Thyroid gland (tissue), 4 donors: Measurements from ENCODE around the gene MET. TPM values are rescaled to one million over a fixed set of nuclear protein-coding genes. Genes with fewer than 3 reads are reported as not detected.

Source experiments
- DNase-seq, 2 donors: peaks; one replicate each; pipeline ENCODE4 v3.0.0-alpha.2; 2019
- H3K27ac ChIP-seq, 3 donors: fragments of 200-600 bp; sonication (generic); 1 replicate in 2 of 3; 2 replicates in 1 of 3; pipeline ENCODE4 v1.5.1; 2016 to 2019; ENCODE audit warnings: mild to moderate bottlenecking in 1 of 3, moderate library complexity in 1 of 3
- H3K27me3 ChIP-seq: fragments of 200-600 bp; sonication (generic); one replicate; pipeline ENCODE4 v1.5.1; 2019
- H3K36me3 ChIP-seq, 2 donors: fragments of 200-600 bp; sonication (generic); one replicate each; pipeline ENCODE4 v1.5.1; 2016 to 2019
- H3K4me1 ChIP-seq, 2 donors: fragments of 200-600 bp; sonication (generic); one replicate each; pipeline ENCODE4 v1.5.1; 2017 to 2019
- H3K4me3 ChIP-seq, 3 donors: fragments of 200-600 bp; sonication (generic); replicated peaks in 1 of 3; 1 replicate in 2 of 3; 2 replicates in 1 of 3; pipeline ENCODE4 v1.5.1; 2016; ENCODE audit warnings: mild to moderate bottlenecking in 1 of 3
- H3K9me3 ChIP-seq: fragments of 200-600 bp; sonication (generic); one replicate; pipeline ENCODE4 v1.5.1; 2017
- POLR2A ChIP-seq, 2 donors: fragments of 450-650 bp; IDR thresholded peaks; one replicate each; pipeline ENCODE4 v1.6.1; 2017; ENCODE audit warnings: antibody characterized with exemption in 2 of 2, mild to moderate bottlenecking in 2 of 2, moderate library complexity in 1 of 2
- WGBS, 2 donors: methylation state at CpG; one replicate each; pipeline ENCODE4 v1.1.5; 2017; 5-methylcytosine and 5-hydroxymethylcytosine counted together
- intact Hi-C: fragments of 100-400 bp; cut with DNase I; formaldehyde crosslinking; loops from one replicate; pipeline ENCODE4 v1.15.1; 2023
- total RNA-seq, 4 donors: library from RNA; depleted of rRNA; stranded (reverse); fragments of >200 nt; gene quantifications; one replicate each; pipeline ENCODE4 v1.2.3, GENCODE V29; 2016
- TF ChIP-seq, protein P1 (sequence below), 6 experiments: fragments of 200-600 bp in 3 of 6; fragments of 450-650 bp in 3 of 6; sonication (generic) in 3 of 6; IDR thresholded peaks; one replicate each; pipeline ENCODE4 v1.5.1; 2016 to 2019; ENCODE audit warnings: antibody characterized with exemption in 6 of 6, mild to moderate bottlenecking in 2 of 6, inconsistent platforms in 1 of 6, moderate library complexity in 1 of 6

MET gene
- total RNA-seq, 4 donors from 2014 or later, result 41.5 to 59.6 (median 52.7) TPM

DNA sequence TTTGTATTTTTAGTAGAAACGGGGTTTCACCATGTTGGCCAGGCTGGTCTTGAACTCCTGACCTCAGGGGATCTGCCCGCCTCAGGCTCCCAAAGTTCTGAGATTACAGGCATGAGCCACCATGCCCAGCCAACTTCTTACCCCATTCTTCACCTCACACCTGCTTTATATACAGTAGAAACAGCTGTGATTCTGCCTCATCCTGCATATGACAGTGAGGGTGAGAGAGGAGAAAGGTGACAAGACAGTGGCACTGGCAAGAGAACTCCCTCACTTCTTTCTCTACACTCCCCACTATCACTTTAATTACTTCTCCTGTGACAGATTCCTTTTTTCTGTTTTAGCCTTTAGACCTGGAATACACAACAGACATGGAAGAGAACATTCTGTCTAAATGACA lies 128.6 kb downstream of the MET start:
- DNase-seq, result no peak
- no peak overlapping the region for H3K4me3 ChIP-seq
- H3K4me1 ChIP-seq, result peaks cover 3 to 13% of the 10 kb centered on the region in 2 donors
- no peaks in the 10 kb centered on the region for H3K9me3 ChIP-seq
- WGBS, 2 donors, result 90 to 93% methylated on average over 2 of the region's 2 CpGs
- no peak overlapping the region for H3K27ac ChIP-seq
- TF ChIP-seq POLR2A (IDR thresholded peaks at IDR 0.05), result no peak
- TF ChIP-seq, protein P1, sequence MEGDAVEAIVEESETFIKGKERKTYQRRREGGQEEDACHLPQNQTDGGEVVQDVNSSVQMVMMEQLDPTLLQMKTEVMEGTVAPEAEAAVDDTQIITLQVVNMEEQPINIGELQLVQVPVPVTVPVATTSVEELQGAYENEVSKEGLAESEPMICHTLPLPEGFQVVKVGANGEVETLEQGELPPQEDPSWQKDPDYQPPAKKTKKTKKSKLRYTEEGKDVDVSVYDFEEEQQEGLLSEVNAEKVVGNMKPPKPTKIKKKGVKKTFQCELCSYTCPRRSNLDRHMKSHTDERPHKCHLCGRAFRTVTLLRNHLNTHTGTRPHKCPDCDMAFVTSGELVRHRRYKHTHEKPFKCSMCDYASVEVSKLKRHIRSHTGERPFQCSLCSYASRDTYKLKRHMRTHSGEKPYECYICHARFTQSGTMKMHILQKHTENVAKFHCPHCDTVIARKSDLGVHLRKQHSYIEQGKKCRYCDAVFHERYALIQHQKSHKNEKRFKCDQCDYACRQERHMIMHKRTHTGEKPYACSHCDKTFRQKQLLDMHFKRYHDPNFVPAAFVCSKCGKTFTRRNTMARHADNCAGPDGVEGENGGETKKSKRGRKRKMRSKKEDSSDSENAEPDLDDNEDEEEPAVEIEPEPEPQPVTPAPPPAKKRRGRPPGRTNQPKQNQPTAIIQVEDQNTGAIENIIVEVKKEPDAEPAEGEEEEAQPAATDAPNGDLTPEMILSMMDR (IDR thresholded peaks at IDR 0.05), result no peak
- H3K36me3 ChIP-seq, result no peaks in the 10 kb centered on the region
- no peaks in the 10 kb centered on the region for H3K27me3 ChIP-seq
- intact Hi-C loops, result loop anchor here (10.0 kb wide), 1 partner anchor 626 kb away; no protein-coding TSS in a partner anchor

DNA sequence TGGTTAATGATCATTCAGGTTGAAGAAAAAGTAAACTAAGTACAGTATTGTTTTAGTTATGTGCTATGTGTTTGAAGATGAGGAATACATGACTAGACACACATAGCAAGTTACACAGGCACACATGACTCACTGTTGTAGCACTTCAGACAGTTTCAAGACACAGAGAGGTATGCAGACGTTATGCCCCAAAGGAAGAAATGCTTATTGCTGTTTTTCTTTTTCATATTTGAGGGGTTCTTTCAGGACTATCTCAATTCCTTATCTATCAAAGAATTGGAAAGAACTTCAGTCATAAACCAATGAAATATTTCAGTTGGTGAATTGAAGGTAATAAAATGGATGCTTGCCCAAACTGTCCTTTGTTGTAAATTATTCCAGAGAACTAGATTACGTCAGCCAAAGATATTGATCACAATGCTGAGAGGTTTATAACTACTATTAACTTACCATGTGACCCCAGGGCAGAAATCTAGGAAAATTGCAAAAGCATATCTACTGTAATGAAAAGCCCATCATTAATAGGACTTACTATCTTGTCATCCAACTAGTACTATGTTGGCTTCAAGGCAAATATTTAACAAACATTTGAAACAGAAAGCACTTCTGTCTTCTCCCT lies 129.2 kb downstream of the MET start:
- DNase-seq, result no peak
- Histone ChIP-seq H3K36me3 (no peaks in the 10 kb centered on the region), H3K27ac (no peak overlapping the region), H3K4me1 (peaks cover 6 to 13% of the 10 kb centered on the region in 2 donors), H3K27me3 (no peaks in the 10 kb centered on the region), H3K4me3 (no peak overlapping the region), H3K9me3 (no peaks in the 10 kb centered on the region)
- TF ChIP-seq, protein P1 (IDR thresholded peaks at IDR 0.05), result no peak
- TF ChIP-seq POLR2A (IDR thresholded peaks at IDR 0.05), result no peak
- intact Hi-C loops, result loop anchor here (10.0 kb wide), 1 partner anchor 626 kb away; no protein-coding TSS in a partner anchor
- 70 to 83% methylated on average over 2 of the region's 2 CpGs for WGBS, 2 donors

DNA sequence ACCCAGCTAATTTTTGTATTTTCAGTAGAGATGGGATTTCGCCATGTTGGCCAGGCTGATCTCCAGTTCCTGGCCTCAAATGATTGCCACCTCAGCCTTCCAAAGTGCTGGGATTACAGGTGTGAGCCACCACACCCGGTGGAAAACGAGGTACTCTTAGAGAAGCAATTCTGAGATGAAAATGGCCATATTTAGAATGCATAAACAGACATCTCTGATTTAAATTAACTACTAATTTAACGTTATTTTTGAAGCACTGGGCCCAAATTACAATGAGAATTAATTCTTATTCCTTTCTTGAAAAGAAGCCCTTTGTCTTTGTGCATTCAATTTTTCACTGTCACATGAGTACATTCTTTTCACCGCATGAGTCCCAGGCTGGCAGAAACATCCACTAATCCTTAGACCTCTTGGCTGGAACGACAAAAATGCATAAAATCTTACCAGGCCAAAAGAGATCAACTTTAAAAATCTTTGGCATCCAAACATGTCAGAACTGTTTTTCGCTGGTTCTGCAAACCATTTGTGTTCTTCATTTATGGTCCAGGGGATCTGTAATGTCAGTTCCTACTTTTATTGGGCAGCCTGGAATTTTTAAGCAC lies 130.2 kb downstream of the MET start:
- intact Hi-C loops, result loop anchor here (10.0 kb wide), 1 partner anchor 627 kb away; no protein-coding TSS in a partner anchor
- TF ChIP-seq, protein P1 (IDR thresholded peaks at IDR 0.05), result no peak
- no peak for TF ChIP-seq POLR2A (IDR thresholded peaks at IDR 0.05)
- Histone ChIP-seq H3K27ac (peak overlapping the region; percentile 13 to 64 (median 48)), H3K4me3 (no peak overlapping the region), H3K9me3 (no peaks in the 10 kb centered on the region), H3K36me3 (no peaks in the 10 kb centered on the region), H3K27me3 (no peaks in the 10 kb centered on the region), H3K4me1 (peaks cover 6 to 13% of the 10 kb centered on the region in 2 donors)
- WGBS, 2 donors, result 65 to 71% methylated on average over 7 of the region's 7 CpGs
- DNase-seq, result peak in 1 of 2 donors; percentile 29

DNA sequence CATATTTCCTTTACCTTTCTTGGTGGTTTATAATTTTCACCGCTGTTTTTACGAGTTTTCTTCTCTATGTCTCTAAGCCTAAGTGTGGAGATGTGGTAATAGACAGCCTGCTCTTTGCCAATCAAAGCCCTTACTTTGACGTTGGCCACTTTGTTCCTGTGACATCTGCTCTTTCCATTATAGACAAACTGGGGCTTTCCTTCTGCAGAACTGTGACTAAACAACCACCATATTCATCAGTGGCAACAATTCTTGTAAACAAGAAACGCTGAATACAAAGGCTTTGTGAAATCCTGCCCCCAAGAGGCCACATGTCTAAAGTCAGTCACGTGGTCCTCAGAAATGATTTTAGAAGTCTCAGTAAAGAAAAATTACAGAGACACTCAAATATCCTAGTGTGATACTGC lies 130.8 kb downstream of the MET start:
- Histone ChIP-seq H3K36me3 (no peaks in the 10 kb centered on the region), H3K27ac (peak overlapping the region; percentile 13 to 64 (median 48)), H3K9me3 (no peaks in the 10 kb centered on the region), H3K4me1 (peaks cover 6 to 13% of the 10 kb centered on the region in 2 donors), H3K27me3 (no peaks in the 10 kb centered on the region), H3K4me3 (no peak overlapping the region)
- WGBS, 2 donors, result 42 to 49% methylated on average over 5 of the region's 5 CpGs
- DNase-seq, result peak; percentile 19 to 28
- intact Hi-C loops, result loop anchor here (10.0 kb wide), 1 partner anchor 628 kb away; no protein-coding TSS in a partner anchor
- TF ChIP-seq POLR2A (IDR thresholded peaks at IDR 0.05), result no peak
- TF ChIP-seq, protein P1 (IDR thresholded peaks at IDR 0.05), result peak in 4 of 6 experiments; percentile 11 to 51 (median 34)

DNA sequence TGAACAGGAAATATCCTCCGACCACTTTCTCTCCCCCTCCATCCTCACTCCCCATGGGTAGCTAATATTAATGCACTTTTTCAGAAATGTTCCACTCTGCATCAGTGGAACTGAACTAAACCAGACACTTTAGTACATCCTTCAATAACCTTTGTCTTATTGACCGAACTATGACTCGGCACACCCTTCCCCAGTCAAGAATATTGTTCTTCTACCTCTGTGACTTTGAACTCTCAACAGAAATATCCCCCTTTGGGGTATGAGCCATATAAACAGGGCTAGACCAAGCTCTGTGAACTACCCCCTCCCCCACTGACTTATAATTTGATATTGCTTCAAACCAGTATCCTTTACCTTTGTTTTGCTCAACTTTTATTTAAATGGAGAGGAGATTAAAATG lies 132.5 kb downstream of the MET start:
- no peak for DNase-seq
- TF ChIP-seq, protein P1 (IDR thresholded peaks at IDR 0.05), result no peak
- TF ChIP-seq POLR2A (IDR thresholded peaks at IDR 0.05), result no peak
- intact Hi-C loops, result loop anchor here (10.0 kb wide), 1 partner anchor 630 kb away; no protein-coding TSS in a partner anchor
- H3K27ac ChIP-seq, result no peak overlapping the region
- peaks cover 6 to 13% of the 10 kb centered on the region in 2 donors for H3K4me1 ChIP-seq
- 93% methylated on average over 3 of the region's 3 CpGs for WGBS, 2 donors
- H3K4me3 ChIP-seq, result no peak overlapping the region
- H3K9me3 ChIP-seq, result no peaks in the 10 kb centered on the region
- no peaks in the 10 kb centered on the region for H3K27me3 ChIP-seq
- no peaks in the 10 kb centered on the region for H3K36me3 ChIP-seq
